ENCODE results near the gene KPNA4.

DNA sequence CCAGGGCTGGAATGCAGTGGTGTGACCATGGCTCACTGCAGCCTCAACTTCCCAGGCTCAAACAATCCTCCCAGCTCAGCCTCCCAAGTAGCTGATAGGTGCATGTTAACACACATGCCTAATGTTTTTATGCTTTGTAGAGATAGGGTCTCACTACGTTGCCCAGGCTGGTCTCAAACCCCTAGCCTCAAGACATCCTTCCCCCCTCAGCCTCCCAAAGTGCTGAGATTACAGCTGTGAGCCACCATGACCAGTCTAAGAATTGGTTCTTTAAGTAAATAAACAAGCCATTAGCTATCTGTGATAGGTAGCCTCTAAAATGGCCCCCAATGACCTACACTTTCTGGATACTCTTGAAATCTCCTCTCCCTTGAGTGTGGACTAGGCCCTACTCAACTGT, 119.5 kb downstream of the KPNA4 start:
- TF ChIP-seq EP300 (IDR thresholded peaks at IDR 0.05) (no peak), CTCF (IDR thresholded peaks at IDR 0.05) (no peak)
